Measurements from ENCODE around the gene RPL23. TPM values are rescaled to one million over a fixed set of nuclear protein-coding genes. Genes with fewer than 3 reads are reported as not detected.

The RPL23 gene
- total and polyA plus RNA-seq, 9 of the 15 experiments (the other 6 are each of a cell fraction or from before 2014, with no cell fraction given) = 1,745 to 3,667 (median 3,096) TPM

DNA sequence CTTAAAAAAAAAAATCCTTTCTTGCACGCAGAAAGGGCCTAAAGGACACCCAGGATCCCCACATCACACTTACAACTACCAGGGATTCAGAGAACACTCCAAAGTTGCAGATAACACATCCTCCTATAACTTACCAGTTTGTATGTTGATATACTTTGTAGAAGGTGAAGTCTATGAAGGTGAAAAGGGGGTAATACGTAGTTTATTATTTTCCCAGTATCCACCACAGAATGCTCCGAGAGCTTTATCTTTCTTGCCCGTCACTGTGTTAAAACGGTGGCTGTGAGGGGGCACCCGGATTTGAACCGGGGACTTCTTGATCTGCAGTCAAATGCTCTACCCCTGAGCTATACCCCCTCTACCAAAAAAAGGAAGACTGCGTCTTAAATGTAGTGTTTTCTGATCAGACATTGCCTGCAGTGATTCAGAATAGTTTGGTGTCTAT lies 7.9 kb upstream of the RPL23 start (continued):
- TF ChIP-seq, protein P1, sequence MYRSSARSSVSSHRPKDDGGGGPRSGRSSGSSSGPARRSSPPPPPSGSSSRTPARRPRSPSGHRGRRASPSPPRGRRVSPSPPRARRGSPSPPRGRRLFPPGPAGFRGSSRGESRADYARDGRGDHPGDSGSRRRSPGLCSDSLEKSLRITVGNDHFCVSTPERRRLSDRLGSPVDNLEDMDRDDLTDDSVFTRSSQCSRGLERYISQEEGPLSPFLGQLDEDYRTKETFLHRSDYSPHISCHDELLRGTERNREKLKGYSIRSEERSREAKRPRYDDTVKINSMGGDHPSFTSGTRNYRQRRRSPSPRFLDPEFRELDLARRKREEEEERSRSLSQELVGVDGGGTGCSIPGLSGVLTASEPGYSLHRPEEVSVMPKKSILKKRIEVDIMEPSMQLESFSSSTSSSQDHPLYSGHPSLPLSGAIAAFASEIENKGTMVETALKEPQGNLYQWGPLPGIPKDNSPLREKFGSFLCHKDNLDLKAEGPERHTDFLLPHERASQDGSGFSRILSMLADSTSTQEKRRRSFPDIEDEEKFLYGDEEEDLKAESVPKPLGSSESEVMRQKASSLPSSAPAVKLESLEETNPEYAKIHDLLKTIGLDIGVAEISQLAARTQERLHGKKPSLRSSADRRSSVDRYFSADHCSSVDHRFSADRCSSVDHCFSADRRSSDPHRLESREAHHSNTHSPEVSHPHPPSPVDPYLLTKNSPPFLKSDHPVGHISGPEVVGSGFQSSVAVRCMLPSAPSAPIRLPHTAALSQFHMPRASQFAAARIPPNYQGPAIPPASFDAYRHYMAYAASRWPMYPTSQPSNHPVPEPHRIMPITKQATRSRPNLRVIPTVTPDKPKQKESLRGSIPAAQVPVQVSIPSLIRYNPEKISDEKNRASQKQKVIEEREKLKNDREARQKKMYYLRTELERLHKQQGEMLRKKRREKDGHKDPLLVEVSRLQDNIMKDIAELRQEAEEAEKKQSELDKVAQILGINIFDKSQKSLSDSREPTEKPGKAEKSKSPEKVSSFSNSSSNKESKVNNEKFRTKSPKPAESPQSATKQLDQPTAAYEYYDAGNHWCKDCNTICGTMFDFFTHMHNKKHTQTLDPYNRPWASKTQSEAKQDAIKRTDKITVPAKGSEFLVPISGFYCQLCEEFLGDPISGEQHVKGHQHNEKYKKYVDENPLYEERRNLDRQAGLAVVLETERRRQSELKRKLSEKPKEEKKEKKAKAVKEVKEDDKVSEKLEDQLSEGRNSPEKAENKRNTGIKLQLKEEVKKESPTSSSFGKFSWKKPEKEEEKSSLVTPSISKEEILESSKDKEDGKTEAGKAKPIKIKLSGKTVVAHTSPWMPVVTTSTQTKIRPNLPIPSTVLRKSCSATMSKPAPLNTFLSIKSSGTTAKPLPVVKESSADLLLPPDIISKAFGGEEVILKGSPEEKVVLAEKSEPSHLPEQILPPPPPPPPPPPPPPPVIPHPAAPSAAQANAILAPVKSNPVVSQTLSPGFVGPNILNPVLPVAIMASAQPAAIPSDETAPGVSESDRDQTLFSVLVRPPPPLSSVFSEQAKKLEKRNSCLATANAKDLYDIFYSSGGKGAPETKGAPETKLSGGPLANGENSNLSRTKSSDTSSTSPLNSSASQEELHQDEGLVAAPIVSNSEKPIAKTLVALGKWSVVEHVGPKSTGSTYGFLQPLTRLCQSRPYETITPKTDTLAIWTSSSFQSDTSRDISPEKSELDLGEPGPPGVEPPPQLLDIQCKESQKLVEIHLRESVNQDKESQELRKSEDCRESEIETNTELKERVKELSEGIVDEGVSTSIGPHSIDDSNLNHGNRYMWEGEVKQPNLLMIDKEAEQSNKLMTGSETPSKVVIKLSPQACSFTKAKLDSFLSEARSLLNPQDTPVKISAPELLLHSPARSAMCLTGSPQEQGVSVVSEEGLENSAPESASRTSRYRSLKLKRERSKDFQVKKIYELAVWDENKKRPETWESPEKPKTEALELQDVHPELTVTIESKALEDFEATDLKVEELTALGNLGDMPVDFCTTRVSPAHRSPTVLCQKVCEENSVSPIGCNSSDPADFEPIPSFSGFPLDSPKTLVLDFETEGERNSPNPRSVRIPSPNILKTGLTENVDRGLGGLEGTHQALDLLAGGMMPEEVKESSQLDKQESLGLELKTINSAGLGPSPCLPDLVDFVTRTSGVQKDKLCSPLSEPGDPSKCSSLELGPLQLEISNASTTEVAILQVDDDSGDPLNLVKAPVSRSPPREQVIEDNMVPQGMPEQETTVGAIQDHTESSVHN (IDR thresholded peaks at IDR 0.05; ENCODE audit: borderline replicate concordance in 1 of 2, low read depth in 1 of 2) = no peak
- TF ChIP-seq, protein P2, sequence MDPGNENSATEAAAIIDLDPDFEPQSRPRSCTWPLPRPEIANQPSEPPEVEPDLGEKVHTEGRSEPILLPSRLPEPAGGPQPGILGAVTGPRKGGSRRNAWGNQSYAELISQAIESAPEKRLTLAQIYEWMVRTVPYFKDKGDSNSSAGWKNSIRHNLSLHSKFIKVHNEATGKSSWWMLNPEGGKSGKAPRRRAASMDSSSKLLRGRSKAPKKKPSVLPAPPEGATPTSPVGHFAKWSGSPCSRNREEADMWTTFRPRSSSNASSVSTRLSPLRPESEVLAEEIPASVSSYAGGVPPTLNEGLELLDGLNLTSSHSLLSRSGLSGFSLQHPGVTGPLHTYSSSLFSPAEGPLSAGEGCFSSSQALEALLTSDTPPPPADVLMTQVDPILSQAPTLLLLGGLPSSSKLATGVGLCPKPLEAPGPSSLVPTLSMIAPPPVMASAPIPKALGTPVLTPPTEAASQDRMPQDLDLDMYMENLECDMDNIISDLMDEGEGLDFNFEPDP (CRISPR knock-in tag; IDR thresholded peaks at IDR 0.05) = no peak
- TF ChIP-seq JUND (IDR thresholded peaks at IDR 0.05; ENCODE audit: borderline replicate concordance, low read depth, low read length) (no peak), JUND (tag; IDR thresholded peaks at IDR 0.05; ENCODE audit: borderline replicate concordance, low read depth, low read length) (no peak), L3MBTL2 (IDR thresholded peaks at IDR 0.05) (peak; percentile 31; the same call in 1 of the 2 replicates), DMBX1 (CRISPR knock-in tag; IDR thresholded peaks at IDR 0.05; ENCODE audit: borderline replicate concordance) (no peak), CSDE1 (IDR thresholded peaks at IDR 0.05) (peak in 1 of 2 experiments; percentile 59; a peak in 2 of 4 replicates), EP300 (IDR thresholded peaks at IDR 0.05; ENCODE audit: low read length) (peak; percentile 37; the same call in 1 of the 2 replicates), PHB (CRISPR knock-in tag; IDR thresholded peaks at IDR 0.05) (no peak)
- TF ChIP-seq, protein P3, sequence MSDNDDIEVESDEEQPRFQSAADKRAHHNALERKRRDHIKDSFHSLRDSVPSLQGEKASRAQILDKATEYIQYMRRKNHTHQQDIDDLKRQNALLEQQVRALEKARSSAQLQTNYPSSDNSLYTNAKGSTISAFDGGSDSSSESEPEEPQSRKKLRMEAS (CRISPR knock-in tag; IDR thresholded peaks at IDR 0.05) = no peak
- TF ChIP-seq, protein P4, sequence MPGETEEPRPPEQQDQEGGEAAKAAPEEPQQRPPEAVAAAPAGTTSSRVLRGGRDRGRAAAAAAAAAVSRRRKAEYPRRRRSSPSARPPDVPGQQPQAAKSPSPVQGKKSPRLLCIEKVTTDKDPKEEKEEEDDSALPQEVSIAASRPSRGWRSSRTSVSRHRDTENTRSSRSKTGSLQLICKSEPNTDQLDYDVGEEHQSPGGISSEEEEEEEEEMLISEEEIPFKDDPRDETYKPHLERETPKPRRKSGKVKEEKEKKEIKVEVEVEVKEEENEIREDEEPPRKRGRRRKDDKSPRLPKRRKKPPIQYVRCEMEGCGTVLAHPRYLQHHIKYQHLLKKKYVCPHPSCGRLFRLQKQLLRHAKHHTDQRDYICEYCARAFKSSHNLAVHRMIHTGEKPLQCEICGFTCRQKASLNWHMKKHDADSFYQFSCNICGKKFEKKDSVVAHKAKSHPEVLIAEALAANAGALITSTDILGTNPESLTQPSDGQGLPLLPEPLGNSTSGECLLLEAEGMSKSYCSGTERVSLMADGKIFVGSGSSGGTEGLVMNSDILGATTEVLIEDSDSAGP (CRISPR knock-in tag; IDR thresholded peaks at IDR 0.05) = no peak
- TF ChIP-seq, protein P5, sequence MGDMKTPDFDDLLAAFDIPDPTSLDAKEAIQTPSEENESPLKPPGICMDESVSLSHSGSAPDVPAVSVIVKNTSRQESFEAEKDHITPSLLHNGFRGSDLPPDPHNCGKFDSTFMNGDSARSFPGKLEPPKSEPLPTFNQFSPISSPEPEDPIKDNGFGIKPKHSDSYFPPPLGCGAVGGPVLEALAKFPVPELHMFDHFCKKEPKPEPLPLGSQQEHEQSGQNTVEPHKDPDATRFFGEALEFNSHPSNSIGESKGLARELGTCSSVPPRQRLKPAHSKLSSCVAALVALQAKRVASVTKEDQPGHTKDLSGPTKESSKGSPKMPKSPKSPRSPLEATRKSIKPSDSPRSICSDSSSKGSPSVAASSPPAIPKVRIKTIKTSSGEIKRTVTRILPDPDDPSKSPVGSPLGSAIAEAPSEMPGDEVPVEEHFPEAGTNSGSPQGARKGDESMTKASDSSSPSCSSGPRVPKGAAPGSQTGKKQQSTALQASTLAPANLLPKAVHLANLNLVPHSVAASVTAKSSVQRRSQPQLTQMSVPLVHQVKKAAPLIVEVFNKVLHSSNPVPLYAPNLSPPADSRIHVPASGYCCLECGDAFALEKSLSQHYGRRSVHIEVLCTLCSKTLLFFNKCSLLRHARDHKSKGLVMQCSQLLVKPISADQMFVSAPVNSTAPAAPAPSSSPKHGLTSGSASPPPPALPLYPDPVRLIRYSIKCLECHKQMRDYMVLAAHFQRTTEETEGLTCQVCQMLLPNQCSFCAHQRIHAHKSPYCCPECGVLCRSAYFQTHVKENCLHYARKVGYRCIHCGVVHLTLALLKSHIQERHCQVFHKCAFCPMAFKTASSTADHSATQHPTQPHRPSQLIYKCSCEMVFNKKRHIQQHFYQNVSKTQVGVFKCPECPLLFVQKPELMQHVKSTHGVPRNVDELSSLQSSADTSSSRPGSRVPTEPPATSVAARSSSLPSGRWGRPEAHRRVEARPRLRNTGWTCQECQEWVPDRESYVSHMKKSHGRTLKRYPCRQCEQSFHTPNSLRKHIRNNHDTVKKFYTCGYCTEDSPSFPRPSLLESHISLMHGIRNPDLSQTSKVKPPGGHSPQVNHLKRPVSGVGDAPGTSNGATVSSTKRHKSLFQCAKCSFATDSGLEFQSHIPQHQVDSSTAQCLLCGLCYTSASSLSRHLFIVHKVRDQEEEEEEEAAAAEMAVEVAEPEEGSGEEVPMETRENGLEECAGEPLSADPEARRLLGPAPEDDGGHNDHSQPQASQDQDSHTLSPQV (IDR thresholded peaks at IDR 0.05) = peak; percentile 63; the same call in 1 of the 2 replicates
